Neuronal stem cell (in vitro differentiated cells): ENCODE data around the gene PDE7B.

Experiments
- DNase-seq: peaks from one replicate; pipeline ENCODE4 v3.0.0-alpha.2; 2013; ENCODE audit warnings: low spot score
- H2AFZ ChIP-seq: one replicate; pipeline ENCODE4 v1.6.1; 2013; ENCODE audit warnings: mild to moderate bottlenecking, low read length, inconsistent platforms
- H2AK5ac ChIP-seq: 2 replicates; pipeline ENCODE4 v1.6.1; 2013; ENCODE audit warnings: low read depth, mild to moderate bottlenecking, inconsistent platforms, low read length, moderate library complexity, mixed read lengths
- H2BK120ac ChIP-seq: 2 replicates; pipeline ENCODE4 v1.6.1; 2013; ENCODE audit warnings: low read depth, mild to moderate bottlenecking, inconsistent platforms, low read length, moderate library complexity, mixed read lengths
- H2BK12ac ChIP-seq: one replicate; pipeline ENCODE4 v1.6.1; 2013; ENCODE audit warnings: low read length, inconsistent platforms
- H2BK15ac ChIP-seq: 2 replicates; pipeline ENCODE4 v1.6.1; 2013; ENCODE audit warnings: mild to moderate bottlenecking, low read length, inconsistent platforms, mixed read lengths
- H2BK5ac ChIP-seq: one replicate; pipeline ENCODE4 v1.6.1; 2013; ENCODE audit warnings: inconsistent platforms, mild to moderate bottlenecking, low read length, moderate library complexity
- H3K14ac ChIP-seq: one replicate; pipeline ENCODE4 v1.6.1; 2013; ENCODE audit warnings: low read length, inconsistent platforms
- H3K18ac ChIP-seq: 2 replicates; pipeline ENCODE4 v1.6.1; 2013; ENCODE audit warnings: low read length, inconsistent platforms
- H3K23ac ChIP-seq: 2 replicates; pipeline ENCODE4 v1.6.1; 2013; ENCODE audit warnings: low read depth, mild to moderate bottlenecking, mixed read lengths, low read length, inconsistent platforms; ENCODE audit not compliant: poor library complexity
- H3K27ac ChIP-seq: replicated peaks from 3 replicates; pipeline ENCODE4 v1.5.1; 2013; ENCODE audit warnings: low read length, inconsistent platforms
- H3K27me3 ChIP-seq, 3 experiments: 2 replicates each; pipeline ENCODE4 v1.6.1; 2013; ENCODE audit warnings: low read length in 3 of 3, mild to moderate bottlenecking in 2 of 3, inconsistent platforms in 1 of 3, low read depth in 1 of 3, mixed read lengths in 1 of 3, moderate library complexity in 1 of 3; ENCODE audit not compliant: control insufficient read depth in 3 of 3, insufficient read depth in 3 of 3
- H3K36me3 ChIP-seq, 2 donors: replicated peaks in 1 of 2; 2 replicates each; pipeline ENCODE4 v1.6.1; 2013; ENCODE audit warnings: low read length in 2 of 2; ENCODE audit not compliant: control insufficient read depth in 2 of 2, insufficient read depth in 2 of 2
- H3K4ac ChIP-seq: 2 replicates; pipeline ENCODE4 v1.6.1; 2013; ENCODE audit warnings: inconsistent platforms, mild to moderate bottlenecking, low read length, moderate library complexity
- H3K4me1 ChIP-seq, 2 donors: 1 replicate in 1 of 2; 2 replicates in 1 of 2; pipeline ENCODE4 v1.6.1; 2013; ENCODE audit warnings: low read length in 2 of 2, low read depth in 1 of 2; ENCODE audit not compliant: control insufficient read depth in 2 of 2, insufficient read depth in 1 of 2
- H3K4me2 ChIP-seq: one replicate; pipeline ENCODE4 v1.6.1; 2013; ENCODE audit warnings: mild to moderate bottlenecking, low read length, inconsistent platforms; ENCODE audit not compliant: insufficient read depth, poor library complexity, severe bottlenecking
- H3K4me3 ChIP-seq, 2 donors: 2 replicates each; pipeline ENCODE4 v1.5.1; 2013; ENCODE audit warnings: low read length in 2 of 2, mild to moderate bottlenecking in 2 of 2, inconsistent platforms in 1 of 2, moderate library complexity in 1 of 2
- H3K79me1 ChIP-seq: one replicate; pipeline ENCODE4 v1.6.1; 2013; ENCODE audit warnings: low read depth, mild to moderate bottlenecking, inconsistent platforms, low read length, moderate library complexity
- H3K9ac ChIP-seq: one replicate; pipeline ENCODE4 v1.6.1; 2013; ENCODE audit warnings: mild to moderate bottlenecking, low read depth, low read length, inconsistent platforms; ENCODE audit not compliant: poor library complexity
- H3K9me3 ChIP-seq, 2 donors: replicated peaks in 1 of 2; 2 replicates each; pipeline versions ENCODE3 to v1.6.1; 2013; ENCODE audit warnings: low read length in 2 of 2, mild to moderate bottlenecking in 2 of 2, inconsistent platforms in 1 of 2, low read depth in 1 of 2, mixed read lengths in 1 of 2, moderate library complexity in 1 of 2; ENCODE audit not compliant: control insufficient read depth in 2 of 2, insufficient read depth in 1 of 2
- H4K8ac ChIP-seq: one replicate; pipeline ENCODE4 v1.6.1; 2013; ENCODE audit warnings: low read depth, mild to moderate bottlenecking, inconsistent platforms, low read length, moderate library complexity
- H4K91ac ChIP-seq: one replicate; pipeline ENCODE4 v1.6.1; 2013; ENCODE audit warnings: low read length, low read depth, mild to moderate bottlenecking, inconsistent platforms; ENCODE audit not compliant: poor library complexity
- WGBS, 2 donors: extraction: QIAGEN DNeasy Blood & Tissue Kit; methylation state at CpG; one replicate each; pipeline ENCODE4 v1.1.7; 2013; ENCODE audit warnings: missing lambda C conversion rate in 2 of 2, mixed read lengths in 1 of 2; ENCODE audit not compliant: insufficient read length in 2 of 2, insufficient replicate concordance in 1 of 2; ENCODE audit errors: extremely low coverage in 2 of 2; 5-methylcytosine and 5-hydroxymethylcytosine counted together

Gene PDE7B

DNA sequence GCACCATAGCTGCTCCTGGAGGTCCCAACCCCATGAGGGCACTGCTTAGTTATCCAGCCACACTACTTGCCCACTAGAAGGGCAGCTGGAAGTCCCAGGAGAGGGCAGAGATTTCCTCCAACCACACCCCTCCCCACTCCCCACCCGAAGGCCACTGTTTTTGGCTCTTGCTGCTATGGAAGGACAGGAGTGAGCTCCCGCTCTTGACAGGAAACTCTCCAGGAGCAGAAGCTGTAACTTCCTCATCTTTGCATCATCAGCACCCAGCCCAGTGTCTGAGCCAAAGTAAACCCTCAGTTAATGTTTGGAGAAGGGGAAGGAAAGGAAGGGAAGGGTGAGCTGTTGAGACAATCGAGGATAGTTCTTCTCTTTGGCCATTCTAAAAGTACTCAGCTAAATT lies 277.9 kb downstream of the PDE7B start:
- Histone ChIP-seq H3K14ac (no peak overlapping the region), H2BK12ac (no peak overlapping the region), H3K79me1 (no peaks in the 10 kb centered on the region), H2AK5ac (no peak overlapping the region), H3K27ac (no peak overlapping the region), H3K4me1 (peaks cover 0 to 4% of the 10 kb centered on the region in 2 donors), H3K36me3 (no peaks in the 10 kb centered on the region), H3K4ac (no peak overlapping the region), H3K4me3 (no peak overlapping the region), H3K27me3 (no peaks in the 10 kb centered on the region), H3K23ac (no peak overlapping the region), H4K91ac (no peak overlapping the region), H3K9me3 (no peaks in the 10 kb centered on the region), H3K18ac (no peak overlapping the region), H4K8ac (peak overlapping the region; percentile 19), H3K4me2 (no peak overlapping the region), H2AFZ (no peak overlapping the region), H2BK120ac (no peak overlapping the region), H3K9ac (no peak overlapping the region), H2BK5ac (no peak overlapping the region), H2BK15ac (no peak overlapping the region)
- WGBS, 2 donors, result no CpG with 5 or more reads among the region's 3 CpGs
- DNase-seq, result no peak

DNA sequence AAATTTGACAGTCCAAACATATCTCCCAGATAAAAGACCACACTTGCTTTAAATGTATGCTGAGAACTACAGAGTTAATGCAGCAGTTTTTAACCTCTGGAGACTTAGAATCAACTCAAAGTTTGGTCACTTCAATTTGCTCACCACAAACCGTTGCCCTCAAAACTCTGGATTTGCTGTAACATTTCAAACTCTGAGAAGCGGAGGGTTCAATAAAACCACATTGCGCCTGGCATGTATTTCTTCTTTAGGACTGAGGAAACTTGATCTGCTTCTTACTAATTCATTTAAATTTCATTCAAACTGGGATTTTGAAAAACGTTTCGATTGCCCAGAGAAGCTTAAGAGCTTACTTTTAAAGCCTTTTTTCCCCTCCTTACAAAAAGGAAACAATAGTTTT lies 282.8 kb downstream of the PDE7B start:
- H3K36me3 ChIP-seq, result no peaks in the 10 kb centered on the region
- H3K27me3 ChIP-seq, result no peaks in the 10 kb centered on the region
- no peak for DNase-seq
- H4K91ac ChIP-seq, result no peak overlapping the region
- no peaks in the 10 kb centered on the region for H3K79me1 ChIP-seq
- no peak overlapping the region for H3K4me2 ChIP-seq
- H4K8ac ChIP-seq, result no peak overlapping the region
- H3K14ac ChIP-seq, result no peak overlapping the region
- H2AFZ ChIP-seq, result no peak overlapping the region
- H3K4me1 ChIP-seq, result peaks cover 0 to 2% of the 10 kb centered on the region in 2 donors
- H2BK120ac ChIP-seq, result no peak overlapping the region
- no peak overlapping the region for H3K27ac ChIP-seq
- no peaks in the 10 kb centered on the region for H3K9me3 ChIP-seq
- no peak overlapping the region for H3K23ac ChIP-seq
- H3K9ac ChIP-seq, result no peak overlapping the region
- H3K4me3 ChIP-seq, result no peak overlapping the region
- WGBS, 2 donors, result no CpG with 5 or more reads among the region's 5 CpGs
- no peak overlapping the region for H2BK15ac ChIP-seq
- no peak overlapping the region for H3K4ac ChIP-seq
- no peak overlapping the region for H2BK5ac ChIP-seq
- no peak overlapping the region for H2AK5ac ChIP-seq
- H3K18ac ChIP-seq, result no peak overlapping the region
- H2BK12ac ChIP-seq, result no peak overlapping the region

DNA sequence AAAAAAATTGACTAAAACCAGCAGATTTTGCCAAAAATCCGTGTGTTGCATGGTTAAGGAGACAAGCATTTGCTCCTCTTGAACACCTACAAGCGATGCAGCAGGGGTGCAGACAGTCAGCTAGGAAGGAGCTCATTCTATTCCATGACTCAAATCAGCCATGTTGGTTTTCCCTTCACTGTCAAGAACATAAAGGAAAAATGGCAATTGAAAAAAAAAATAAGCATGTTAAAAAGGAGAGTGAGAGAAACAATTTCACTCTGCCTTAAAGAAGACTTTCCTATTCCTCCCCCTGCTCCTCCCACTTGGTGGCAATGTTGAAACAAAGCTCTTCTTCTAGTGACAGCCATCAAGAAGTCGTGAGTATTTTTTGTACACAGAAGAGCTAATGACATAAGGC lies 283.2 kb downstream of the PDE7B start:
- Histone ChIP-seq H3K79me1 (no peaks in the 10 kb centered on the region), H4K91ac (no peak overlapping the region), H3K4me1 (peaks cover 0 to 2% of the 10 kb centered on the region in 2 donors), H3K36me3 (no peaks in the 10 kb centered on the region), H2BK120ac (no peak overlapping the region), H3K27ac (no peak overlapping the region), H3K18ac (no peak overlapping the region), H3K9me3 (no peaks in the 10 kb centered on the region), H3K14ac (no peak overlapping the region), H3K23ac (no peak overlapping the region), H3K4me2 (no peak overlapping the region), H2AFZ (peak overlapping the region; percentile 32), H3K27me3 (no peaks in the 10 kb centered on the region), H3K4ac (no peak overlapping the region), H3K9ac (no peak overlapping the region), H2BK15ac (no peak overlapping the region), H3K4me3 (no peak overlapping the region), H2BK5ac (no peak overlapping the region), H2BK12ac (no peak overlapping the region), H4K8ac (no peak overlapping the region), H2AK5ac (no peak overlapping the region)
- WGBS, 2 donors, result no CpG with 5 or more reads among the region's 3 CpGs
- no peak for DNase-seq

DNA sequence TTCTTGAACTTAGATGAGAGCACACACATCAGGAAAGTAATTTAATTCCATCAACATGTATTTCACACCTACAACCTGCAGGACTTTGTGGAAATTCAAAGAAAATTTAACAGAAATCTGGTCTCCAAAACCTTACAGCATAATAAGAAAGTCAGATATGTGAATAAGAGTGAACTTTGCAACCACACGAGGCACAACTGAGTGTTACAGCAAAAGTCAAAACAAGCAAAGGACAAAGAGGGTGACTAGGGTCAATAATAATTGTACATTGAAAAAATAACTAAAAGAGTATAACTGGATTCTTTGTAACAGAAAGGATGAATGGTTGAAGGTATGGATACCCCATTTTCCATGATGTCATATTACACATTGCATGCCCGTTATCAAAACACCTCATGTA lies 284.8 kb downstream of the PDE7B start:
- WGBS, 2 donors, result no CpG with 5 or more reads among the region's 2 CpGs
- no peaks in the 10 kb centered on the region for H3K36me3 ChIP-seq
- H3K4me3 ChIP-seq, result no peak overlapping the region
- no peak overlapping the region for H3K18ac ChIP-seq
- no peak overlapping the region for H4K8ac ChIP-seq
- H3K14ac ChIP-seq, result no peak overlapping the region
- H2BK15ac ChIP-seq, result no peak overlapping the region
- no peak for DNase-seq
- H2BK120ac ChIP-seq, result no peak overlapping the region
- no peaks in the 10 kb centered on the region for H3K79me1 ChIP-seq
- no peak overlapping the region for H2BK12ac ChIP-seq
- H3K27ac ChIP-seq, result no peak overlapping the region
- H3K4ac ChIP-seq, result no peak overlapping the region
- H2AFZ ChIP-seq, result peak overlapping the region; percentile 18
- H4K91ac ChIP-seq, result no peak overlapping the region
- no peak overlapping the region for H3K4me2 ChIP-seq
- no peaks in the 10 kb centered on the region for H3K9me3 ChIP-seq
- H2BK5ac ChIP-seq, result no peak overlapping the region
- H3K23ac ChIP-seq, result no peak overlapping the region
- H2AK5ac ChIP-seq, result no peak overlapping the region
- H3K9ac ChIP-seq, result no peak overlapping the region
- H3K4me1 ChIP-seq, result peaks cover 0 to 2% of the 10 kb centered on the region in 2 donors
- no peaks in the 10 kb centered on the region for H3K27me3 ChIP-seq
